SK-N-DZ (cell line): ENCODE data around the gene DUS4L. TPM values are rescaled to one million over a fixed set of nuclear protein-coding genes. Genes with fewer than 3 reads are reported as not detected.
"Not testable (repeated sequence)": the region's sequence is repeated elsewhere in the genome, so short reads cannot be mapped to it uniquely, and the experiment has no call there.

Source experiments
- DNase-seq: peaks from one replicate; pipeline ENCODE4 v3.0.0-alpha.2; 2015; ENCODE audit warnings: low spot score
- polyA plus RNA-seq, 2 experiments: library from polyadenylated mRNA; depleted of rRNA; stranded (reverse); fragments of >200 nt; gene quantifications; 2 replicates each; pipeline ENCODE4 v1.2.3, GENCODE V29; 2014

Gene DUS4L, protein sequence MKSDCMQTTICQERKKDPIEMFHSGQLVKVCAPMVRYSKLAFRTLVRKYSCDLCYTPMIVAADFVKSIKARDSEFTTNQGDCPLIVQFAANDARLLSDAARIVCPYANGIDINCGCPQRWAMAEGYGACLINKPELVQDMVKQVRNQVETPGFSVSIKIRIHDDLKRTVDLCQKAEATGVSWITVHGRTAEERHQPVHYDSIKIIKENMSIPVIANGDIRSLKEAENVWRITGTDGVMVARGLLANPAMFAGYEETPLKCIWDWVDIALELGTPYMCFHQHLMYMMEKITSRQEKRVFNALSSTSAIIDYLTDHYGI
- 19.6 and 20.0 TPM in 2 replicates for polyA plus RNA-seq (2014; cell fraction: cytosol; rRNA removed)
- 20.9 and 28.7 TPM in 2 replicates for polyA plus RNA-seq (2014; cell fraction: nucleus; rRNA removed)

GRCh38 chr7:107563775-107564552, at the start of gene DUS4L, which contains the start of gene COG5:
Gene DUS4L (plus strand): TSS chr7:107563971. CDS start chr7:107567071, 3,100 bp downstream.
Gene COG5 (minus strand): TSS chr7:107563920. CDS start chr7:107563896, 24 bp downstream.
- peak; percentile 76 for DNase-seq

GRCh38 chr7:107526672-107527071, 37.1 kb upstream of the DUS4L start:
- no peak for DNase-seq

- no peak for DNase-seq
These were observed 36.6 kb upstream of the DUS4L start for GRCh38 chr7:107527196-107527595.

DNA sequence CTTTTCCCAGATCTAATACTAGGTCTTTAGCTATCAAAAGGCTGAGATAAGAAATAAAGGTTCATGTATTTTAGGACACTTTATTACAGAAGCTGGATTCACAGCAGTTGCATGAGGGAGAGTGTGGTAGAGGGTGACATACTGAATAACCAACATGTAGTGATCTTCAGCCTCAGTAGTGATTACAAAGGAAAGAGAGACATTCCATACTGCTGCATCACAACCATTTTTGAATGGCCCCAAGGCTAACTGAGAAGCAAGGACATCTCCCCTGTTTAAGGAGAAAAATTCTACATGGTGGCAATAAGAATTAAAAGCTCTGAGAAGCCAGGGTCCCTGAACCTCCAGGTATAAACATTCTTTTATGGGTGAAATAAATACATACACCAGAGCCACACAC, 35.3 kb upstream of the DUS4L start:
- no peak for DNase-seq

- DNase-seq, result no peak
These were observed 33.0 kb upstream of the DUS4L start for GRCh38 chr7:107530751-107531150.

- DNase-seq, result no peak
These were observed 29.6 kb upstream of the DUS4L start for GRCh38 chr7:107534139-107534538.

DNA sequence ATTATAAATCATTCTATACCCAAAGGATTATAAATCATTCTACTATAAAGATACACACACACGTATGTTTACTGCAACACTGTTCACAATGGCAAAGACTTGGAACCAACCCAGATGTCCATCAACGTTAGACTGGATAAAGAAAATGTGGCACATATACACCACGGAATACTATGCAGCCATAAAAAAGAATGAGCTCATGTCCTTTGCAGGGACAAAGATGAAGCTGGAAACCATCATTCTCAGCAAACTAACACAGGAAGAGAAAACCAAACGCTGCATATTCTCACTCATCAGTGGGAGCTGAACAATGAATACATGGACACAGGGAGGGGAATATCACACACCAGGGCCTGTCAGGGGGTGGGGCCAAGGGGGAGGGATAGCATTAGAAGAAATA, 26.5 kb upstream of the DUS4L start:
- DNase-seq, result not testable (repeated sequence)

- no peak for DNase-seq
These were observed 25.8 kb upstream of the DUS4L start for GRCh38 chr7:107538001-107538400.

GRCh38 chr7:107543338-107543993, 20.3 kb upstream of the DUS4L start:
- DNase-seq, result no peak

DNA sequence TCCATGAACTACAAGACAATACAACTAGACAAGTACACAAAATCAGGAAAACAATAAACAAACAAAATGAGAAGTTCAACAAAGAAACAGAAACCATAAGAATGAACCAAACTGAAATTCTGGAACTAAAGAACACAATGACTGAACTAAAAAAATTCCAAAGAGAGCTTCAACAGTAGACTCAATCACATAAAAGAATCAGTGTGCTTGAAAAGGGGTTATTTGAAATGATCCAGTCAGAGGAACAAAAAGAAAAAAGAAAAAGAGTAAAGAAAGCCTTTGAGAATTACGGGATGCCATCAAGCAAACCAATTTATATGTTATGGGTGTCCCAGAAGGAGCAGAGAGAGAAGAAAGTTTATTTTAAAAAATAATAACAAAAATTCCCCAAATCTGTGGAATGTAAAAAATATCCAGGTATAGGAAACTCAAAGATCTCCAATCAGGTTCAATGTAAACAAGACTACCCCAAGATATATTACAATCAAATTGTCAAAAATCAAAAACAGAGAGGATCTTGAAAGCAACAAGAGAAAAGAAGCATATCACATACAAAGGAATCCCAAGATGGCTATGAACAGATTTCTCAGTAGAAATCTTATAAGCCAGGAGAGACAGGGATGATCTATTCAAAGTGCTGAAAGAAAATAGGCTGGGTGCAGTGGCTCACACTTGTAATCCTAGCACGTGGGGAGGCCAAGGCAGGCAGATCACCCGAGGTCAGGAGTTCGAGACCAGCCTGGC, 18.8 kb upstream of the DUS4L start:
- DNase-seq, result no peak

DNA sequence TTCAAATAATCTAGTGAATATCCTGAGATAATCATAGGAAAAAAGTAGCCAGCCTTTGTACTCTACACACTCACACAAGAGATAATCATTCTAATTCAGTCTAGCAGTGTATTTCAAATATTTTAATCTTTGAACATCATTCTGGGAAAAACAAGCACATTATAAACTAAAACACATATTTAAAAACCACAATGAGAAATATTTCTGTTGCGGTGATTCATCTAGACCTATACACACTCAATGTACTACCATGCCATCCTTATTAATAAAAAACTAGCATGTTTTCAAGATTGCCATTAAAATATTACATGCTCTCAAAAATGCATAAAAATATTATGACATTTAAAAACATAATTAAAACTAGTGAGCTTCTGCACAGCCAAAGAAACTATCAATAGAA, 11.8 kb upstream of the DUS4L start:
- DNase-seq, result no peak

- DNase-seq, result no peak
These were observed 7.9 kb upstream of the DUS4L start for GRCh38 chr7:107555893-107556292.

DNA sequence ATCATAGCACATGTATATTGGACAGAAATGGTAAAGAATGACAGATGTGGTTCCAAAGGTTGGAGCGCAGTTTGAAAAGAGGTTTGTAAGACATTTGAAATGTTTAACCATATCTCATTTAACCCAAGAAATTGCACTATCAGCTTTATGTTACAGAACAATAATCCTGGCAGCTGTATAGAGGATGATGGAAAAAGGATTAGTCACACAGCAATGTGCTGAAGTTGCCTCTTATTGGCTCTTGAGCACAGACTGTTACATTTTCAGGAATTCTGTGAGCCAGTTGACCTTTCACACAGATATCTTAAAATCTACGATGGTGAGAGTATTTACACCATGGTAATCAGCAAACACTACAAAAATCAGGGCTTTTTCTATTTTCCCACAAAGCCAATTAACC, 3.9 kb upstream of the DUS4L start:
- no peak for DNase-seq

- DNase-seq, result no peak
These were observed 2.8 kb upstream of the DUS4L start for GRCh38 chr7:107560898-107561516.

- DNase-seq, result no peak
These were observed 543 bp upstream of the DUS4L start for GRCh38 chr7:107563081-107563774.

GRCh38 chr7:107564553-107565298, 955 bp downstream of the DUS4L start:
- DNase-seq, result no peak

DNA sequence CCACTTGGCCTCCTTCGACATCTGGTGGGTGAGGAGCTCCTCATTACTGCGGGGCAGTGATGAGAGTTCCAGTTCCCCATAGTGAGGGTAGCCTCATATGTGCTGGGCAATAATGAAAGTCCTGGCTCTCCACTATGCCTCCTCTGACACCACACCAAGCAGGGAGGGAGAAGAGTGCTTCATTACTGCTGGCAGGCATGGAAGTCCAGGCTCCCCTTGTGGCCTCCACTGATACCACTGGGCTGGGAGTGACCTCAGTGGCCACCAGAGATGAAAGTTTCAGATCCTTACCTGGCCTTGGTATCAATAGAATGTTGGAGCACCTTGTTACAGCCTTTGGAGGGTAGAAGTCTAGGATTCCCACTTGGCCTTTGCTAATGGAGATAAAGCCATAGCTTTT, 6.5 kb downstream of the DUS4L start:
- no peak for DNase-seq

DNA sequence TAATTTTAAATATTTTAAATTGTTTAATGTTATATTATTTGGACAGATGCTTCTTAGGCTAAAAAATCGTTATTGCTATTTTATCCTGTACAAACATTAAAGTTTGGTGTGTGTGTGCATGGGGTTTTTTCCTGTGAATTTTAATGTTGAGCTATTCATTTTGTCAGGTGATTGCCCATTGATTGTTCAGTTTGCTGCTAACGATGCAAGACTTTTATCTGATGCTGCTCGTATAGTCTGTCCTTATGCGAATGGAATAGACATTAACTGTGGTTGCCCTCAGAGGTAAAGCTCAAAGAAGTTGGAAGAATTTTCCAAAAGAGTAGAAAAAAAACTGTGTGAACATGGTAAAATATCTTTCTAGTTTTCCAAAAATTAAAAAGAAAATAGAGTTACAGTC, 9.8 kb downstream of the DUS4L start:
- no peak for DNase-seq

DNA sequence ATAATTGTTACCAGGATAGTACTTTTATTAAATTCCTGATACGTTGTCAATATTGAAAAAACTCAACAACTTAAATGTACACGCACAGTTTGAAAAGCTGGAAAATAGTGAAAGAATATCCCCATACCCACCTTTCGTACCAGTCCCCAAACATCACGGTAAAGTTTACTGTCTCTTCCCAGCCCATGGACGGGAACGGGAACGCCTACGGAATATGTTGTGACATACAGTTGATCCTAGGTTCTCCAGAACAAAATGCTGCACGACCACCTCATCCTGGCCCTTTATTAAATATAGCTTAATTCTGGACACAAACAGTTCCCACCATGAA, 15.7 kb downstream of the DUS4L start:
- DNase-seq, result no peak
